Superior temporal gyrus (tissue), 1 donor: ENCODE data around the gene MOCS2.
"Not testable (repeated sequence)": the region's sequence is repeated elsewhere in the genome, so short reads cannot be mapped to it uniquely, and the experiment has no call there.

Experiments used
- DNase-seq: peaks from one replicate; pipeline ENCODE4 v3.0.0-alpha.2; 2016; ENCODE audit errors: extremely low spot score

MOCS2 gene

GRCh38 chr5:53109443-53110127 lies at the start of gene MOCS2:
TSS of gene MOCS2 (minus strand) at chr5:53109757. CDS start at chr5:53107174, 2,583 bp downstream.
- peak; percentile 92 for DNase-seq

- no peak for DNase-seq
These were observed 42.3 kb upstream of the MOCS2 start for GRCh38 chr5:53151713-53152458.

GRCh38 chr5:53133020-53133419 lies 23.5 kb upstream of the MOCS2 start:
- no peak for DNase-seq

- DNase-seq = no peak
These were observed 20.7 kb upstream of the MOCS2 start for GRCh38 chr5:53130266-53130665.

- no peak for DNase-seq
These were observed 18.9 kb upstream of the MOCS2 start for GRCh38 chr5:53128481-53128880.

GRCh38 chr5:53127107-53127506 lies 17.6 kb upstream of the MOCS2 start:
- DNase-seq = no peak

- DNase-seq = no peak
These were observed 17.0 kb upstream of the MOCS2 start for GRCh38 chr5:53126521-53126920.

GRCh38 chr5:53123702-53124101 lies 14.1 kb upstream of the MOCS2 start:
- DNase-seq = peak; percentile 46

- DNase-seq = no peak
These were observed 10.6 kb upstream of the MOCS2 start for GRCh38 chr5:53120165-53120564.

GRCh38 chr5:53118879-53119278 lies 9.3 kb upstream of the MOCS2 start:
- no peak for DNase-seq

- DNase-seq = no peak
These were observed 7.0 kb upstream of the MOCS2 start for GRCh38 chr5:53116597-53116996.

GRCh38 chr5:53114988-53115387 lies 5.4 kb upstream of the MOCS2 start:
- no peak for DNase-seq

GRCh38 chr5:53113947-53114346 lies 4.4 kb upstream of the MOCS2 start:
- no peak for DNase-seq

- DNase-seq = no peak
These were observed 3.4 kb upstream of the MOCS2 start for GRCh38 chr5:53112909-53113308.

- DNase-seq = not testable (repeated sequence)
These were observed 2.8 kb upstream of the MOCS2 start for GRCh38 chr5:53112307-53112706.

GRCh38 chr5:53111139-53111538 lies 1.6 kb upstream of the MOCS2 start:
- no peak for DNase-seq

- DNase-seq = no peak
These were observed 599 bp upstream of the MOCS2 start for GRCh38 chr5:53110156-53110555.

- peak; percentile 51 for DNase-seq
These were observed 508 bp downstream of the MOCS2 start for GRCh38 chr5:53109056-53109442.

- no peak for DNase-seq
These were observed 3.8 kb downstream of the MOCS2 start for GRCh38 chr5:53105611-53106300.

GRCh38 chr5:53100606-53101005 lies 9.0 kb downstream of the MOCS2 start:
- DNase-seq = no peak

GRCh38 chr5:53099546-53099945 lies 10.0 kb downstream of the MOCS2 start:
- DNase-seq = no peak

- peak; percentile 96 for DNase-seq
These were observed 13.5 kb downstream of the MOCS2 start for GRCh38 chr5:53095931-53096525.
